Neural cell (in vitro differentiated cells): ENCODE data around the gene EEF1A2. TPM values are rescaled to one million over a fixed set of nuclear protein-coding genes. Genes with fewer than 3 reads are reported as not detected.

ENCODE experiments used
- H2AFZ ChIP-seq: fragments of 200-600, 300-800 bp; sonication (generic), shearing (Covaris generic); 2 replicates; pipeline ENCODE4 v1.6.0; 2014; ENCODE audit warnings: low read depth, mild to moderate bottlenecking, antibody characterized with exemption, low read length, moderate library complexity
- H3F3A ChIP-seq: fragments of 200-600 bp; shearing (Covaris generic); 2 replicates; pipeline ENCODE4 v1.6.1; 2016; ENCODE audit warnings: mild to moderate bottlenecking, moderate library complexity, mixed read lengths, antibody characterized with exemption, low read length; ENCODE audit not compliant: insufficient read depth, poor library complexity, severe bottlenecking
- H3K27ac ChIP-seq: fragments of 200-600, 300-800 bp; sonication (generic), shearing (Covaris generic); 2 replicates; pipeline ENCODE4 v1.5.1; 2014; ENCODE audit warnings: mild to moderate bottlenecking, low read length, moderate library complexity
- H3K27me3 ChIP-seq: fragments of 300-800, 200-600 bp; sonication (generic), shearing (Covaris generic); 2 replicates; pipeline ENCODE4 v1.6.0; 2014; ENCODE audit warnings: mild to moderate bottlenecking, low read depth, low read length, moderate library complexity; ENCODE audit not compliant: insufficient read depth
- H3K36me3 ChIP-seq: fragments of 300-800, 200-600 bp; sonication (generic), shearing (Covaris generic); 2 replicates; pipeline ENCODE4 v1.5.1; 2014; ENCODE audit warnings: mild to moderate bottlenecking, antibody characterized with exemption, low read length, moderate library complexity; ENCODE audit not compliant: insufficient read depth
- H3K4me2 ChIP-seq: fragments of 300-800, 200-600 bp; sonication (generic), shearing (Covaris generic); 2 replicates; pipeline ENCODE4 v1.6.0; 2014; ENCODE audit warnings: mild to moderate bottlenecking, low read length
- H3K4me3 ChIP-seq: fragments of 300-800, 200-600 bp; sonication (generic), shearing (Covaris generic); 2 replicates; pipeline ENCODE4 v1.5.1; 2014; ENCODE audit warnings: mild to moderate bottlenecking, low read length, moderate library complexity
- H3K79me2 ChIP-seq: fragments of 200-600 bp; shearing (Covaris generic); replicated peaks from 2 replicates; pipeline ENCODE4 v1.6.0; 2014; ENCODE audit warnings: mild to moderate bottlenecking, low read length, moderate library complexity; ENCODE audit not compliant: insufficient read depth
- H3K9ac ChIP-seq: fragments of 300-800, 200-600 bp; sonication (generic), shearing (Covaris generic); 2 replicates; pipeline ENCODE4 v1.6.1; 2016; ENCODE audit warnings: mild to moderate bottlenecking, low read length, mixed read lengths
- H3K9me2 ChIP-seq: fragments of 200-600 bp; shearing (Covaris generic); 2 replicates; pipeline ENCODE4 v1.6.1; 2016; ENCODE audit warnings: mild to moderate bottlenecking, low read length, mixed read lengths; ENCODE audit not compliant: insufficient read depth
- H3K9me3 ChIP-seq: fragments of 200-600, 300-800 bp; sonication (generic), shearing (Covaris generic); 2 replicates; pipeline ENCODE4 v1.6.1; 2016; ENCODE audit warnings: mild to moderate bottlenecking, mixed run types, low read length, moderate library complexity, mixed read lengths
- H4K20me1 ChIP-seq: fragments of 200-600 bp; shearing (Covaris generic); 2 replicates; pipeline ENCODE4 v1.6.1; 2016; ENCODE audit warnings: mild to moderate bottlenecking, mixed run types; ENCODE audit not compliant: insufficient read depth
- CTCF ChIP-seq: fragments of 450-650 bp; IDR thresholded peaks from 2 replicates; pipeline ENCODE4 v1.5.1; 2014; ENCODE audit warnings: antibody characterized with exemption, mild to moderate bottlenecking, moderate library complexity; ENCODE audit not compliant: poor library complexity, severe bottlenecking
- EP300 ChIP-seq: fragments of 450-650 bp; conservative IDR thresholded peaks from 2 replicates; pipeline ENCODE4 v1.6.1; 2014; ENCODE audit warnings: antibody characterized with exemption, mild to moderate bottlenecking, moderate library complexity; ENCODE audit not compliant: poor library complexity, severe bottlenecking
- EZH2 ChIP-seq: fragments of 200-600, 300-800 bp; shearing (Covaris generic), sonication (generic); IDR thresholded peaks from 2 replicates; pipeline ENCODE4 v1.6.1; 2014; ENCODE audit warnings: antibody characterized with exemption, low read length, borderline replicate concordance, mild to moderate bottlenecking; ENCODE audit not compliant: insufficient read depth, poor library complexity, severe bottlenecking
- MXI1 ChIP-seq: fragments of 450-650 bp; conservative IDR thresholded peaks from 2 replicates; pipeline ENCODE4 v1.6.1; 2014; ENCODE audit warnings: antibody characterized with exemption, mild to moderate bottlenecking; ENCODE audit not compliant: poor library complexity, severe bottlenecking
- POLR2AphosphoS5 ChIP-seq: IDR thresholded peaks from 2 replicates; pipeline ENCODE4 v1.6.1; 2012
- RAD21 ChIP-seq: fragments of 450-650 bp; conservative IDR thresholded peaks from 2 replicates; pipeline ENCODE4 v1.6.1; 2014; ENCODE audit warnings: antibody characterized with exemption, mild to moderate bottlenecking, moderate library complexity
- REST ChIP-seq: IDR thresholded peaks from 2 replicates; pipeline ENCODE4 v1.6.1; 2012; ENCODE audit warnings: borderline replicate concordance
- SMC3 ChIP-seq: fragments of 450-650 bp; conservative IDR thresholded peaks from 2 replicates; pipeline ENCODE4 v1.6.1; 2014; ENCODE audit warnings: antibody characterized with exemption, mild to moderate bottlenecking, moderate library complexity; ENCODE audit not compliant: poor library complexity
- TAF1 ChIP-seq: IDR thresholded peaks from 2 replicates; pipeline ENCODE4 v1.6.1; 2012; ENCODE audit warnings: low read depth
- polyA plus RNA-seq: library from polyadenylated mRNA; depleted of rRNA; stranded (reverse); fragments of >200 nt; gene quantifications from 2 replicates; pipeline ENCODE4 v1.2.3, GENCODE V29; 2014

EEF1A2 gene
- polyA plus RNA-seq, 1 donor from 2014 or later, result 208 TPM

GRCh38 chr20:63463400-63464288 lies 35.2 kb downstream of the EEF1A2 start:
- Histone ChIP-seq H3K4me3 (no peak overlapping the region), H3F3A (no peaks in the 10 kb centered on the region), H3K9ac (no peak overlapping the region), H3K79me2 (peaks cover 63% of the 10 kb centered on the region), H4K20me1 (peaks cover 14% of the 10 kb centered on the region), H3K27me3 (no peaks in the 10 kb centered on the region), H2AFZ (no peak overlapping the region), H3K9me3 (no peaks in the 10 kb centered on the region), H3K4me2 (no peak overlapping the region), H3K36me3 (no peaks in the 10 kb centered on the region), H3K27ac (no peak overlapping the region), H3K9me2 (no peaks in the 10 kb centered on the region)
- TF ChIP-seq TAF1 (no peak), CTCF (no peak)

- H3K36me3 ChIP-seq, result no peaks in the 10 kb centered on the region
- peaks cover 52% of the 10 kb centered on the region for H3K79me2 ChIP-seq
- H3K9me2 ChIP-seq, result no peaks in the 10 kb centered on the region
- H3K4me3 ChIP-seq, result no peak overlapping the region
- no peak overlapping the region for H2AFZ ChIP-seq
- no peaks in the 10 kb centered on the region for H3K27me3 ChIP-seq
- H3K9me3 ChIP-seq, result no peaks in the 10 kb centered on the region
- no peak overlapping the region for H3K27ac ChIP-seq
- H4K20me1 ChIP-seq, result peaks cover 14% of the 10 kb centered on the region
- H3K9ac ChIP-seq, result no peak overlapping the region
- H3F3A ChIP-seq, result no peaks in the 10 kb centered on the region
- TF ChIP-seq SMC3, result no peak
- TF ChIP-seq REST, result no peak
- no peak for TF ChIP-seq EP300
- no peak for TF ChIP-seq POLR2AphosphoS5
- no peak overlapping the region for H3K4me2 ChIP-seq
Measured at GRCh38 chr20:63462244-63462643, 36.6 kb downstream of the EEF1A2 start.

GRCh38 chr20:63461104-63461763 lies 37.6 kb downstream of the EEF1A2 start:
- no peak overlapping the region for H3K27ac ChIP-seq
- no peaks in the 10 kb centered on the region for H3K9me3 ChIP-seq
- H3K27me3 ChIP-seq, result no peaks in the 10 kb centered on the region
- H3K9ac ChIP-seq, result no peak overlapping the region
- no peaks in the 10 kb centered on the region for H3K9me2 ChIP-seq
- no peak overlapping the region for H2AFZ ChIP-seq
- no peaks in the 10 kb centered on the region for H3F3A ChIP-seq
- no peaks in the 10 kb centered on the region for H3K36me3 ChIP-seq
- H3K79me2 ChIP-seq, result peaks cover 49% of the 10 kb centered on the region
- H3K4me2 ChIP-seq, result no peak overlapping the region
- H3K4me3 ChIP-seq, result no peak overlapping the region
- peaks cover 14% of the 10 kb centered on the region for H4K20me1 ChIP-seq
- TF ChIP-seq POLR2AphosphoS5 (no peak), EZH2 (no peak), RAD21 (no peak), CTCF (no peak), MXI1 (no peak), TAF1 (no peak), EP300 (no peak), SMC3 (no peak)
